ENCODE data around the gene PRRC2B.

The PRRC2B gene

GRCh38 chr9:131521822-131522221 lies 127.9 kb downstream of the PRRC2B start:
- DNase-seq = no peak

- no peak for DNase-seq
These were observed 128.6 kb downstream of the PRRC2B start for GRCh38 chr9:131522257-131523085.

DNA sequence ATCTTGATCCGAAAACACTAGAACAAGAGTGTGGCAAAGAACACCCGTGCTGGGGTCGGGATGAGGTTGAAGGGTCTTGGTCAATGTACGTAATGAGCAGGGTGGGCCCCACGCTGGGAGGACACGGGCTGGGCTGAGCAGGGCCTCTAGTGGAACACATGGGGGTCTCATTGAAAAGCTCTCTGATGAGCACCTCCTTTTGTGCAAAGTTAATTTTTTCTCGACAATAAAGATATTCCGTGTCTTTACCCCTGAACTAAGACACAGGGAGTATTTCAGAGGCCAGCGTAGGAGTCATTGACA lies 129.2 kb downstream of the PRRC2B start:
- no peak for DNase-seq

DNA sequence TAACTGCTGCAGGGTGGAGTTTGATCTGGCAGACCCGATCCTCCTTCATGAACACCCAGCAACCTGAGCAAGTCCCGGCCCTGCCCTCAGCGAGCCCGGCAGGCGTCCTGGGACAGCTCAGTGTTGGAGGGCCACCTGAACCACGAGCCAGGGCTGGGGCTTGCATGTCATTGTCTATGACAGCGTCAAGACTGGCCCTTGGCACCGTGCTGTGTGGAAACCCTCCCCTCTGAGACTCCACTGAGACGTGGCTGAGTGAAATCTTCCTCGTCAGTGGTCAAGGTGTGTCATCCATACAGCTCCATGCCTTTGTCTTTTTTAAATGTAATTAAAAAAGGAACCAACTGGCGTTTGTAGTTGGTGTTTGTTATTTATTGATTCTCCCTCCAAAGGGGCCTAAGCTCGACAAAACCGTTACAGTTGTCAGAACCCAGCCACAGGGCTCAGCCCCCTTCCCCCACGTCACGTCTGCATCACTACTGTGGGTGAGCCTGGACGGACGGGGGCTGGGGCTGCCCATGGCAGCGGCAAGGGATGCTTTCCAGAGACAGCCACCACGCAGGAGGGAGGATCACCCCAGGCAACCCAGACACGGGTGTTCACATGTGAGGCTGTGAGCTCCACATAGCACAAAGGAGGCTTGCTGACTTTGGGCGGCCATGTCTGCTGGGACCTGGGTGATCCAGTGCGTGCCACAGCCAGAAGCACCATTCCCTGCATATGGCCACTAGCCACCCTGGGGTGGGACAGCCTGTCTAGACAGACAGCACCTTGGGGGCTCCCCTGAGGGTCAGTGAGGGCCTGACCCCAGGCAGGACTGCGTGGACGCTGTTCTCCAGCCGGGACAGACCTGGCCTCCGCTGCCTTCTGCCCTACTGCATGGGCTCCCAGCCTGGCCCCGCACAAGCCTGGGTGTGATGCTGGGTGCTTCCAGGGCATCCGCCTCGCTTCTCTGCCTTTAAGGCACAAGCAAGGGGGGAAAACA lies 129.9 kb downstream of the PRRC2B start:
- DNase-seq = no peak

- no peak for DNase-seq
These were observed 130.9 kb downstream of the PRRC2B start for GRCh38 chr9:131524665-131525315.

DNA sequence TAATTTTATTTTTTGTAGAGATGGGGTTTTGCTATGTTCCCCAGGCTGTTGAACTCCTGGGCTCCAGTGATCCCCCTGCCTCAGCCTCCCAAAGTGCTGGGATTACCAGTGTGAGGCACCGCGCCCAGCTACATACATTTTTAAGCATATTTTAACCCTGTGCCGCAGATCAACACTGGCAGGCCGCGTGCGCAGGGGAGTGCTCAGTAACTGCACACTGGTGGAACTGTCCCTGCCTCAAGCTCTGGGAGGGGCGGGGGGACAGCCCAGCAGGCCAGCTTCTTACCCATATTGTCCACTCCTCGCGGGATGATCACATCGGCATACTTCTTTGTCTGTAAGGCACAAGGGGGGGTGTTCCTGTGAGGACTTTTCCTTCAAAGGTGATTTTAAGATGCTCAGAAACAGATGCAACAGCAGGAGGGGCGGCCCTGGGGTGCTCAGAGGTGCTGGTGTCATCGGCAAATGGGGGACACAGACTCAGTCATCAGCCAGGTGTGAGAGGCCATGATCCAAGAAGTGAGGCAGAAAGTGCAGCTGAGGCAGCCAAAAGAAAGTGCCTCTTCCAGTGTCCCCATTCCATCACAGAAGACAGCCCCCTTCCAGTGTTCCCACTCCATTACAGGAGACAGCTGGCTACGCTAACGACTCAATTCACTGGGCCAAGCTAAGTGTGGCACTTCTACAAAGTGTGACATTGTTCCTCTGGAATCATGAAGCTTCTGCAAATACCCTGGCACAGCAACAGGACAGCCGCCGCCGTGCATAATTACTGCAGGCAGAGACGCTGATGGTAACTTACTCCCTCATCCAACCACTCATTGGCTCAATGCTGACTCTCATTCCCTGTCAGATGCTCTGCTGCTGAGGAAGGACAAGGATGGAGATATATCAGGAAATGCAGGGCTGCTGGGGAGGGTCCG lies 132.0 kb downstream of the PRRC2B start:
- no peak for DNase-seq

DNA sequence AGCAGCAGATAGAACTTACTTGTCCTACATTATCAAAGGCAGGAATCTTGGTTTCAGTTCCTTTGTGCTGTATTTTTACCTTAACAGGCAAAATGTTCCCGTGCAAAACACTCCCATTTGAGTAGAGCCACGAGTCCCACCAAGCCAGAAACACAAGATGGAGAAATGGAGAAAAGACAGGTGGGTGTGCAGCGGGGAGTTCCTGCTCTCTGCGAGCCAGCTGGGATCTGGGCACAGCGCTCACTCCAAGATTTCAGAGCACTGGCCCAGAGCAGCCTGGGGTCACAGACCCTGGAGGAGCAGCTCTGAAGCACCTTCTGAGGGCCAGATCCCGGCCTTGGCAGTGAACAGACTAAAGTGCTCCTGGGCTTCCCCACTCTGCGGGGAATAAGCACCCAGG lies 134.3 kb downstream of the PRRC2B start:
- DNase-seq = no peak

DNA sequence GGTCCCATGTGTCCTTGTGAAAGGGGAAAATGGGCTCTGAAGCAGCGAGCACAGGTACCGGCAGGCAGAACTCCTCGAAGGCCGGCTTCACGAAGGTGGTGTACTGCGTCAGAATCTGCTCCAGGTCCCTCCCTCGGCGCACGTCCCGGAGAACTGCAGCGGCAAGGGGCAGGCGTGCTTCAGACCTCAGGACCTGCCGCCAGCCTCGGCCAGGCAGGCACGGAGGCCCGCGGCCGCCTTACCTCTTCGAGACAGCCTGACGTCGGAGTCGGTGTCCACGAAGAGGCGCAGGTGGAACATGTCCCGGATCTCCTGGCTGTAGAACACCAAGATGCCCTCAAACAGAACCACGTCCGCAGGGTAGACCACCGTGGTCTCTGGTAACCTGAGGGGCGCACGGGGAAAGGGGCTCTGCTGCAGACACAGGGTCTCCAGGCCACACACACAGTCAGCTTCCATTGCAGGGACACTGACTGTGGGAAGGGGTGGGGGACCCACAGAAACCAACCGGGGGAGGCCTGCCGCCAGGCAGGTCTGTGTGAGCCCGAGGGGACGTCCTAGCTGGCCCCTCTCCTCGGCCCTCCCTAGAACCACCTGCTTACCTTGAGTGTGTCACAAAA lies 135.1 kb downstream of the PRRC2B start:
- DNase-seq = no peak

- DNase-seq = no peak
These were observed 136.0 kb downstream of the PRRC2B start for GRCh38 chr9:131529597-131530545.

- peak in 2 of 3 donors; percentile 44 to 58 for DNase-seq
These were observed 136.6 kb downstream of the PRRC2B start for GRCh38 chr9:131530546-131530919.

- DNase-seq = peak; percentile 88 to 94 (median 89)
These were observed 137.3 kb downstream of the PRRC2B start, which contains the start of gene UCK1 for GRCh38 chr9:131530920-131531832. Gene UCK1, minus strand, starts transcription at chr9:131531263. Its CDS starts 89 bp downstream, at chr9:131531174.

- no peak for DNase-seq
These were observed 140.9 kb downstream of the PRRC2B start for GRCh38 chr9:131534721-131535237.

GRCh38 chr9:131537946-131538345 lies 144.1 kb downstream of the PRRC2B start:
- DNase-seq = no peak

DNA sequence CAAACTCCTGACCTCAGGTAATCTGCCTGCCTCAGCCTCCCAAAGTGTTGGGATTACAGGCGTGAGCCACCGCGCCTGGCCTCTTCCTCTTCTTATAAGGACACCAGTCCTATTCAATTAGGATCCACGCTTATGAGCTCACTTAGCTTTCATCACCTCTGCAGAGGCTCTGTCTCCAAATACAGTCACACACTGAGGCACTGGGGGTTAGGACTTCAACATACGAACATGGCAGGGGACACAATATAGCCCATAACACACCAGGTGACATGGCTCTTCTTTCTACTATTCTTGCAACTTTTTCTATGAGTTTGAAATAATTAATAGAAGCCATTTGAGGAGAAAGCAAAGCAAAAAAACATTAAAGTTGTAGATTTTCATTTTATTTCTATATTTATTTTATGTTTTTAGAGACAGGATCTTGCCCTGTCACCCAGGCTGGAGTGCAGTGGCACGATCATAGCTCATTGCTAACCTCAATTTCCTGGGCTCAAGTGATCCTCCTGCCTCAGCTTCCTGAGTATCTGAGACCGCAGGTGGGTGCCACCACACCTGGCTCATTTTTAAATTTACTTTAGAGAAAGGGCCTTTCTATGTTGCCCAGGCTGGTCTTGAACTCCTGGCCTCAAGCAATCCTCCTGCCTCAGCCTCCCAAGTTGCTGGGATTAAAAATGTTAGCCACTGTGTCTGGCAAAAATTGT lies 145.5 kb downstream of the PRRC2B start:
- no peak for DNase-seq

DNA sequence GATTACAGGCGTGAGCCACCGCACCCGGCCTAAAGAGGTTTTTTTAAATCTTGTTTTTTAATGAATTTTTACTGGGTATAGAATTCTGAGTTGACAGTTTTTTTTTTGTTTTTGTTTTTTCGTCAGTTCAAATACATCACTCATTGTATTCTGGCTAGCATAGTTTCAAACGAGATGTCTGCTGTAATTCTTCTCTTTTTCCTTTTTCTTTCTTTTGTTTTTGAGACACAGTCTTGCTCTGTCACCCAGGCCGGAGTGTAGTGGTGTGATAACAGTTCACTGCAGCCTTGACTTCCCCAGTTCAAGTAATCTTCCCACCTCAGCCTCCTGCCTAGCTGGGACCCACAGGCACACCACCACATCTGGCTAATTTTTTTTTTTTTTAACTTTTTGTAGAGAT lies 149.3 kb downstream of the PRRC2B start:
- DNase-seq = no peak

DNA sequence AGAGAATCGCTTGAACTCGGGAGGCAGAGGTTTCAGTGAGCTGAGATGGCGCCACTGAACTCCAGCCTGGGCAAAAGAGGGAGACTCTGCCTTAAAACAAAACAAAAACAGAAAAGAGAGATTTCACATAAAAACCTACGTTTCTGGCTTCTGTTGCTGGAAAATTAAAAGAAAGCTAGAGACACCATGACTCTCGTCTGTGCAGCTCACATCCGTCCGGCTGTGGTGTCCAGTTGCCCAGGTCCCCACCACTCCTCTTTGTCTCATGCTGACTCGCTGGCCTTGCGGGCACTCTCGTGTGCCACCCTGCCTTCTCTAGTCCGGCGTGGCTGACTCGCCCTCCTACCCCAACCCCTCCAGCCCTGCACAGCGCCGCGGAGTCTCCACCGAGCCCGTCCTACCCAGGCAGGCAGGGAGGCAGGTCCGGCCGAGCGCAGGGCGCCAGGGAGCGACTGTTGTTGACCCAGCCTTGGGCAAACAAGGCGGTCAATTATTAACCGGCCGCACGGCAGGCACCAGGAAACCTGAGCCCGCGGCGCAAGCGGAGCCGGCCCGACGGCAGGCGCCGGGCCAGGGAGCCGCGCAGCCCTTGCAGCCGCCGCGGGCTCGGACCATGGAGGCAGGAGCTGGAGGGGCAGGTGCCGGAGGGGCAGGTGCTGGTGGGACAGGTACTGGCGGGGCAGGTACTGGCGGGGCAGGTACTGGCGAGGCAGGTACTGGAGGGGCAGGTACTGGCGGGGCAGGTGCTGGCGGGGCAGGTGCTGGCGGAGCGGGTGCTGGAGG lies 151.3 kb downstream of the PRRC2B start, which contains the start of gene PRRT1B:
PRRT1B (plus strand) TSS at position 521 of the 783 bp plus-strand sequence; CDS start at position 614, 93 bp downstream.
- DNase-seq = no peak

DNA sequence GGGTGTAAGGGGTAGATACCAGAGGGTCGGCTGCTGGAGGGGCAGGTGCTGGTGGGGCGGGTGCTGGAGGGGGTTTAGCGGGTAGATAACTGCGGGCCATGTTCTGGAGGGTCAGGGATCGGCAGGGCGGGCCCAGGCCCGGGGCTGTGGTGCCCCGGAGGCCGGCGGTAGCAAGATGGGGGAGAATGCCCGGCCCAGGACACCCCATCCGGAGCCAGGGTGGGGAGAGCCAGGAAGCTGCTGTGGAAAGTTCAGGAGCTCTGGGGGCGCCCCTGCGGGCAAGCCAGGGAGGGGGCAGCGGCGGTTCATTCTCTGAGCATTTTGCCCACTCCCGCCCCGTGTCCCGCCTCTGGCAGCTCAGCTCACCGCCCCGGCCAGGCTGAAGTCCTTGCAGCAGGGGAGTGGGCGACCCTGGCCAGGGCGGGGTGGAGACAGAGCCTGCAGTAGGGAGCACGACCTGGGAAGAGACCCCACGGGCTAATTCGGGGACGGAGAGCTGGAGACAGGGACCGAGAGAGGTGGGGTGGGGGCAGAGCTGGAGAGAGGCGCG lies 152.0 kb downstream of the PRRC2B start:
- no peak for DNase-seq
